ENCODE data around the gene DERL3.

DERL3 gene

DNA sequence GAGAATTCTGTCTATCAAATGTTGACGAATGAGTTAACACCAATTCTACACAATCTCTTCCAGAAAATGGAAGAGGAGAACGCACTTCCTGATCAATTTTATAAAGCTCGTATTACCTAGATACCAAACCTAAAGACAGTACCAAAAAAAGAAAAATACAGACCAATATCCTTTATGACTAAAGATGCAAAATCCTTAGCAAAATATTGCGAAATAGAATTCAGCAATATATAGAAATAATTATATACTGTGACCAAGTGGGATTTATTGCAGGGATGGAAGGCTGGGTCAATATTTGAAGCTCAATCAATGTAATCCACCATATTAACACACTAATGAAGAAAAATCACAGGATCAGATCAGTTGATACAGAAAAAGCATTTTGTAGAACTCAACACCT is 26.4 kb downstream of the DERL3 start:
- Histone ChIP-seq H3K36me3 (ENCODE audit: insufficient read depth, low read length) (peaks cover 26% of the 10 kb centered on the region; the same call in 1 of the 2 replicates), H3K27me3 (ENCODE audit: insufficient read depth, low read length, poor library complexity, severe bottlenecking) (no peaks in the 10 kb centered on the region), H3K9me3 (ENCODE audit: insufficient read depth, low read depth, low read length) (no peaks in the 10 kb centered on the region), H3K4me3 (ENCODE audit: low read length, poor library complexity, severe bottlenecking) (no peak overlapping the region), H3K79me2 (ENCODE audit: insufficient read depth, low read length) (no peaks in the 10 kb centered on the region), H3K9me2 (replicated peaks; ENCODE audit: low read depth, low read length) (no peaks in the 10 kb centered on the region), H3F3A (ENCODE audit: low read depth) (0 out of 2 replicates have a peak, but pooled peaks cover 3% of the 10 kb centered on the region), H3K4me2 (ENCODE audit: low read depth, low read length, poor library complexity, severe bottlenecking) (no peak overlapping the region), H3K4me1 (ENCODE audit: insufficient read depth, low read length, poor library complexity, severe bottlenecking) (no peaks in the 10 kb centered on the region), H4K20me1 (ENCODE audit: insufficient read depth, low read length, poor library complexity, severe bottlenecking) (no peaks in the 10 kb centered on the region), H3K9ac (ENCODE audit: low read depth, low read length, poor library complexity, severe bottlenecking) (no peak overlapping the region), H2AFZ (ENCODE audit: low read length) (no peak overlapping the region)
- no peak for TF ChIP-seq EZH2phosphoT487 (IDR thresholded peaks at IDR 0.05; ENCODE audit: borderline replicate concordance)
- TF ChIP-seq, protein P1, sequence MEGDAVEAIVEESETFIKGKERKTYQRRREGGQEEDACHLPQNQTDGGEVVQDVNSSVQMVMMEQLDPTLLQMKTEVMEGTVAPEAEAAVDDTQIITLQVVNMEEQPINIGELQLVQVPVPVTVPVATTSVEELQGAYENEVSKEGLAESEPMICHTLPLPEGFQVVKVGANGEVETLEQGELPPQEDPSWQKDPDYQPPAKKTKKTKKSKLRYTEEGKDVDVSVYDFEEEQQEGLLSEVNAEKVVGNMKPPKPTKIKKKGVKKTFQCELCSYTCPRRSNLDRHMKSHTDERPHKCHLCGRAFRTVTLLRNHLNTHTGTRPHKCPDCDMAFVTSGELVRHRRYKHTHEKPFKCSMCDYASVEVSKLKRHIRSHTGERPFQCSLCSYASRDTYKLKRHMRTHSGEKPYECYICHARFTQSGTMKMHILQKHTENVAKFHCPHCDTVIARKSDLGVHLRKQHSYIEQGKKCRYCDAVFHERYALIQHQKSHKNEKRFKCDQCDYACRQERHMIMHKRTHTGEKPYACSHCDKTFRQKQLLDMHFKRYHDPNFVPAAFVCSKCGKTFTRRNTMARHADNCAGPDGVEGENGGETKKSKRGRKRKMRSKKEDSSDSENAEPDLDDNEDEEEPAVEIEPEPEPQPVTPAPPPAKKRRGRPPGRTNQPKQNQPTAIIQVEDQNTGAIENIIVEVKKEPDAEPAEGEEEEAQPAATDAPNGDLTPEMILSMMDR (conservative IDR thresholded peaks at IDR 0.05; ENCODE audit: low read length) = no peak

GRCh38 chr22:23806837-23807236 is 32.0 kb downstream of the DERL3 start:
- H3K9me2 ChIP-seq (replicated peaks; ENCODE audit: low read depth, low read length) = no peaks in the 10 kb centered on the region
- H2AFZ ChIP-seq (ENCODE audit: low read length) = no peak overlapping the region
- no peaks in the 10 kb centered on the region for H3K27me3 ChIP-seq (ENCODE audit: insufficient read depth, low read length, poor library complexity, severe bottlenecking)
- no peaks in the 10 kb centered on the region for H4K20me1 ChIP-seq (ENCODE audit: insufficient read depth, low read length, poor library complexity, severe bottlenecking)
- H3K36me3 ChIP-seq (ENCODE audit: insufficient read depth, low read length) = peaks cover 61% of the 10 kb centered on the region; the same call in 1 of the 2 replicates
- H3K4me1 ChIP-seq (ENCODE audit: insufficient read depth, low read length, poor library complexity, severe bottlenecking) = no peaks in the 10 kb centered on the region
- no peak overlapping the region for H3K4me2 ChIP-seq (ENCODE audit: low read depth, low read length, poor library complexity, severe bottlenecking)
- no peaks in the 10 kb centered on the region for H3K79me2 ChIP-seq (ENCODE audit: insufficient read depth, low read length)
- H3F3A ChIP-seq (ENCODE audit: low read depth) = 0 out of 2 replicates have a peak, but pooled peaks cover 3% of the 10 kb centered on the region
- no peak overlapping the region for H3K4me3 ChIP-seq (ENCODE audit: low read length, poor library complexity, severe bottlenecking)
- TF ChIP-seq EZH2phosphoT487 (IDR thresholded peaks at IDR 0.05; ENCODE audit: borderline replicate concordance) = no peak
- TF ChIP-seq, protein P1 (conservative IDR thresholded peaks at IDR 0.05; ENCODE audit: low read length) = no peak
- H3K9me3 ChIP-seq (ENCODE audit: insufficient read depth, low read depth, low read length) = no peaks in the 10 kb centered on the region
- no peak overlapping the region for H3K9ac ChIP-seq (ENCODE audit: low read depth, low read length, poor library complexity, severe bottlenecking)

DNA sequence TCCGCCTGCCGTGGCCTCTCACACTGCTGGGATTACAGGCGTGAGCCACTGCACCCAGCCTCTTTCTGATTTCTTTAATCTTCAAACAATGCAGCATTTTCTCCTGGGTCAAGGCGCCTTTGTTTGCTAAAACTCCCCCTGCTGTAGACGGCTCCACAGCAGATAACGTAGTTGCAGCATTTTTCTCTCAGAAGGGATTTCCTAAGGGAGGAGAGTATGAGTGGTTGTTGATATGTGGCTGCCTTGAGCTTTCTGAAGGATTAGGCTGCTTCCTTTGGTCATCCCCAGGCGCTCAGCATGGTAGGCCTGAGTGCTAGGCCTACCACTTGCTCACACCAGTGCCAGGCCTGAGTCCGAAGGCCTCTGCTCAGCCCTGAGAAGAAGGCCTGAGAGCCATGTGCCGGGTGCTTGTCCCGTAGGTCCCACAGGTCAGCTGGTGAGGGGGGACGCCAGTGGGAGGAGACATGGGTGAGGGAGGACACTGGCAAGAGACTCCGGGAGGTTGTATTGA is 34.0 kb downstream of the DERL3 start:
- Histone ChIP-seq H3K9me3 (ENCODE audit: insufficient read depth, low read depth, low read length) (no peaks in the 10 kb centered on the region), H3K79me2 (ENCODE audit: insufficient read depth, low read length) (no peaks in the 10 kb centered on the region), H3K4me3 (ENCODE audit: low read length, poor library complexity, severe bottlenecking) (no peak overlapping the region), H3K4me2 (ENCODE audit: low read depth, low read length, poor library complexity, severe bottlenecking) (no peak overlapping the region), H3K4me1 (ENCODE audit: insufficient read depth, low read length, poor library complexity, severe bottlenecking) (no peaks in the 10 kb centered on the region), H3K27me3 (ENCODE audit: insufficient read depth, low read length, poor library complexity, severe bottlenecking) (no peaks in the 10 kb centered on the region), H3F3A (ENCODE audit: low read depth) (no peaks in the 10 kb centered on the region), H3K9ac (ENCODE audit: low read depth, low read length, poor library complexity, severe bottlenecking) (no peak overlapping the region), H3K36me3 (ENCODE audit: insufficient read depth, low read length) (peaks cover 72% of the 10 kb centered on the region; the same call in 1 of the 2 replicates), H3K9me2 (replicated peaks; ENCODE audit: low read depth, low read length) (no peaks in the 10 kb centered on the region), H4K20me1 (ENCODE audit: insufficient read depth, low read length, poor library complexity, severe bottlenecking) (no peaks in the 10 kb centered on the region), H2AFZ (ENCODE audit: low read length) (no peak overlapping the region)
- TF ChIP-seq EZH2phosphoT487 (IDR thresholded peaks at IDR 0.05; ENCODE audit: borderline replicate concordance) = no peak
- TF ChIP-seq, protein P1 (conservative IDR thresholded peaks at IDR 0.05; ENCODE audit: low read length) = no peak
